Epidermal melanocyte (primary cell): ENCODE results near the gene SLC26A11.
"Not testable (repeated sequence)": the region's sequence is repeated elsewhere in the genome, so short reads cannot be mapped to it uniquely, and the experiment has no call there.

Source experiments
- DNase-seq: peaks from one replicate; pipeline ENCODE4 v3.0.0; 2011; ENCODE audit warnings: low spot score; ENCODE audit not compliant: insufficient read length

Gene SLC26A11

DNA sequence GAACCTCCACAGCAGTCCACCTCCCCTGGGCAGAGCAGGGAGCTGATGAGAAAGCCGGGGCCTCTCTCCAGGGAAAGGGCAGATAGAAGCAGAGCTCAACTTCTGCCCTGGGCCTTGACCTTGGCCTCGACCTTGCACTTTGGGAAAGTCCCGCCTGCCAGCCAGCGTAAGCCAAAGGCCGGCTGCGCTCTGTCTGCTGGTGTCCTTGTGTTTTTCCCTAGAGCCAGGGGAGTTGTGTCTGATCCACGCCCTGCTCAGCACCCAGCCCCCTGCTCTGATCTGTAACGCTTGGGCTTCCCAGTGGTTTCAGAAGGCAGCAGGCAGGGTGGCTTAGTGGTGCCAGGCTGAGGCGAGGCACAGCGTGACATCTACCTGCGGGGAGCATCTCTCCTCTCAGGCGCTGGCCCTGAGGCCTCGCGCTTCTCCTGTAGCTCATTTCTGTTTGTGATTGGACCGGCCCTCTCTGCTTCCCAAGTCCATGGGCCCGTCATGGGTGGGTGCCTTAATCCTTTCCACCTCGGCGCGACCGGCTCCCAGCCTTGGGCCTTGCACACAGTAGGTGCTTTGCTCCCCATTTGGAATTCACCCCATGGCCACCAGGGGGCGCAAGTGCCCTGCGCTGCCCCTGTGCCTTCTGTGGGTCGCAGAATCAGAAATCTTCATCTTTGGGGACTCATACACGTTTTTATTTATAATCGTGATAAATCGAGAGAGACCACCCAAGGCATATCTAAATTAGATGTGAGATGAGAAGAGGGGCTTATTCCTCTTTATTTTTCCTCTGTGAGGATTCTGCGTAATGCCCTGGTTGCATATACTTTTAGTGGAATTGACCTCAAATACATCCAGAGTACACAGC, 24.3 kb upstream of the SLC26A11 start:
- DNase-seq = no peak

DNA sequence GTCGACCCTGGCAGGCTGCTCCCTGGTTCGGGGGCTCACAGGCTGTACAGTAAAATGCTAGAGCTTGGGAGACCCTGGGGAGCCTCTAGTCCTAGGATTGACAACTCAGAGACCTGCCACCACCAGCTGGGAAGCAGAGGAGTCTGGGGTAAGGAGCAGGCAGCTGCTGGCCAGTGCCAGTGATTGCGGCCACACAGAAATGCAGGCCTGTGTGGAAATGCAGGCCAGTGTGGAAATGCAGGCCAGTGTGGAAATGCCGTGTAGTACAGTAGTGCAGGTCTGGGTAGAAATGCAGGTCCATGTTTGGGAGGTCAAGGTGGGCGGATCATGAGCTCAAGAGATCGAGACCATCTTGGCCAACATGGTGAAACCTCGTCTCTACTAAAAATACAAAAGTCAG, 23.6 kb upstream of the SLC26A11 start:
- no peak for DNase-seq

GRCh38 chr17:80198144-80198661, 22.0 kb upstream of the SLC26A11 start:
- DNase-seq = no peak

- not testable (repeated sequence) for DNase-seq
Observed at GRCh38 chr17:80199295-80199694, 20.9 kb upstream of the SLC26A11 start.

GRCh38 chr17:80201446-80201845, 18.8 kb upstream of the SLC26A11 start:
- DNase-seq = no peak

DNA sequence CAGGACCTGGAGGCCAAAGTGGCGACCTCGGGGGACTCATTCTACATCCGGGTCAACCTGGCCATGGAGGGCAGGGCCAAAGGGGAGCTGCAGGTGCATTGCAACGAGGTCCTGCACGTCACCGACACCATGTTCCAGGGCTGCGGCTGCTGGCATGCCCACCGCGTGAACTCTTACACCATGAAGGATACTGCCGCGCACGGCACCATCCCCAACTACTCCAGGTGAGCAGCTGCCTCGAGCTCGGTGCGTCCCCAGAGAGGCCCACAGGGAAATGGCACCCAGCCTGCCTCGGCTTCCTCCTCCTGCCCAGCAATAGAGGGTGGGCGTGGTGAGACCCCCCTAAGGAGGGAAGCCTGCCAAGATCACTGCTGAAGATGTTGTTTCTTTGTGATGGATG, 18.0 kb upstream of the SLC26A11 start:
- no peak for DNase-seq

DNA sequence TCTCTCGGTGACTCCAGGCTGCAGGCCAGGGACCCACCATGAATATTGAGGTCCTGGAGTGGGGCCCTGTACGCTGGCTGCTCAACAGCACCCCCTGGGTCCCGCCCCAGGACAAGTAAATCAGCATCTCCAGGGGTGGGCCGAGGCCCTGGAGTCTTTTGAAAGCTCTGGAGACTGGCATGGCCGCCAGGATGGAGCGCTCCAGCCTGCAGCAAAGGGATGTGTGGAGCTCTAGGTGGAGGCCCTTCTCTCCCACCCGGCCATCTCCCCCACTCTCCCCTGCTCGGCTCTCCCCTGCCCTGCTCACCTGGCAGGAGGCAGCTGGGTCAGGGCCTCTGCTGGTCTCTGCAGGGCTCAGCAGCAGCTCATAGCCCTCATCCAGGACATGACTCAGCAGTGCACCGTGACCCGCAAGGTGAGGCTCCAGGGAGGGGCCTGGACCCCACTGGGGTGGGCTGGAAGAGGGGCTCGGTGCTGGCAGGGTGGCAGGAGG, 16.7 kb upstream of the SLC26A11 start:
- DNase-seq = no peak

- DNase-seq = no peak
Observed at GRCh38 chr17:80204626-80205468, 15.4 kb upstream of the SLC26A11 start.

- no peak for DNase-seq
Observed at GRCh38 chr17:80205811-80206210, 14.4 kb upstream of the SLC26A11 start.

GRCh38 chr17:80208050-80208449, 12.2 kb upstream of the SLC26A11 start:
- no peak for DNase-seq

DNA sequence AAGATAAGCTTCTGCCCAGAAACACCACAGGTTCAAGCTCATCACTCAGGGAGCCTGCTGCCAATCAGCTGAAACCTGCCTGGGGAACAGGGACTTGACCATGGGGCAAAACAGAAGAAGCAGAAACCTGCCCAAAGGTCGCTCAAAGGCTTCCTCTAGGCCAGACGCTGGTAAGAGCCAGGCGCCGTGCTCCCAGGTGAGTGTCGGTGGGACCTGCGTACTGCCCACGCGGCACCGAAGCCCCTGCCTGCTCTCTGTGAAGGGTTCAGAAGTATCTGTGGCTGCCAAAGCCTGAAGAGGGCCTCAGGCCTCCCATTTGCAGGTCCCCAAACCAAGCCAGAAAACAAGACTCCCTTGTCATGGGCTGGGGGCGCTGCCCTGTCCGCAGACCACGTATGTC, 10.5 kb upstream of the SLC26A11 start:
- DNase-seq = no peak

GRCh38 chr17:80210348-80211108, 9.7 kb upstream of the SLC26A11 start:
- DNase-seq = no peak

DNA sequence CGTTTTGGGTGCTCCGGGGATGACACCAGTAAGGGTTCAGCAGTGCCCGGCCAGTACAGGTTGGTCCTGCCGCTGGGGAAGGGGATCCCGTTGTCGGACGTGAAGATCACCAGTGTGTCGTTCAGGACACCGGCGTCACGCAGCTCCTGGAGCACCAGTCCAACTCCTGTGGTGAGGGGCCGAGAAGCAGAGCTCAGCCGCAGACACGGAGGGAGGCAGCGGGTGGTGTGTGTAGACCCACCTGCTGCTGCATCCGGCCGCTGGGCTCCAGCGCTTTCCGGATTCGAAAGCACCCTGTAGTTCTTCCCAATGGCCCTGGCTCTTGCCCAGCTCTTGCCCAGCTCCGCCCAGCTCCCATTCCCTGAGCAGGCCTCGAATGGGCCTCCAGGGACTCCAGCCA, 8.1 kb upstream of the SLC26A11 start:
- DNase-seq = no peak

GRCh38 chr17:80212511-80212910, 7.7 kb upstream of the SLC26A11 start:
- no peak for DNase-seq

DNA sequence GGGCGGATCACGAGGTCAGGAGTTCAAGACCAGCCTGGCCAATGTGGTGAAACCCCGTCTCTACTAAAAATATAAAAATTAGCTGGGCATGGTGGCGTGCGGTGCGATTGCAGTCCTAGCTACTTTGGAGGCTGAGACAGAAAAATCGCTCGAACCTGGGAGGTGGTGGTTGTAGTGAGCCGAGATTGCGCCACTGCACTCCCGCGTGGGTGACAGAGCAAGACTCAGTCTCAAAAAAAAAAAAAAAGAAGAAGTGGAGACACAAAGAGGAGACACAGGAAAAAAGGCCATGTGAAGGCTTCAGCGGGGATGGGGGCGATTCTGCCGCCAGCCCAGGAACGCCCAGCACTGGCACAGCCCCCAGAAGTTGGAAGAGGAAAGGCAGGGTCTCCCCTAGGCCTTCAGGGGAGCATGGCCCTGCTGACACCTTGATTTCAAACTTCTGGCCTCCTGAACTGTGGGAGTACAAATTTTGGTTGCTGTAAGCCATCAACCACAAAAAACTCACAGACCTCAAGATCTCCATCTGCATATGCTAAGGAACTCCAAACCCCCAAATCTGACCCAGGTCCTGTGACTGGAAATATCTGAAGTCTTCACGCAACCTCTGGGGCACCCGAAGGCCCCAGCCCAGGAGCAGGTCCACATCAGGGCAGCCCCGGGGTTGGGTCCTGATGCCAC, 7.1 kb upstream of the SLC26A11 start:
- no peak for DNase-seq

GRCh38 chr17:80213643-80213975, 6.6 kb upstream of the SLC26A11 start:
- no peak for DNase-seq

- DNase-seq = no peak
Observed at GRCh38 chr17:80214012-80214877, 6.0 kb upstream of the SLC26A11 start.

- no peak for DNase-seq
Observed at GRCh38 chr17:80214878-80215210, 5.4 kb upstream of the SLC26A11 start.

GRCh38 chr17:80216473-80217456, 3.5 kb upstream of the SLC26A11 start:
- DNase-seq = no peak
